MCF 10A (cell line): ENCODE results near the gene ANO1. TPM values are rescaled to one million over a fixed set of nuclear protein-coding genes. Genes with fewer than 3 reads are reported as not detected.
A peak's percentile ranks its signal among the peaks of the same experiment; 100 is the strongest.

Experiments used
- BruUV-seq: library from RNA; stranded (reverse); fragments of 400-500 nt; replicated peaks from 2 replicates; lab custom pipeline; 2021; lab: Mats Ljungman, UMichigan
- CTCF ChIA-PET: fragments of 300-600 bp; sonication (Branson Sonifier 250); formaldehyde crosslinking; extraction: SDS; loops from one replicate; lab custom pipeline; 2021; ENCODE audit warnings: antibody characterized with exemption, inconsistent platforms; lab: Yijun Ruan, JAX
- POLR2A ChIA-PET: fragments of 300-600, 350-650 bp; sonication (Branson Sonifier 250); formaldehyde crosslinking; extraction: SDS; loops from one replicate; lab custom pipeline; 2020; ENCODE audit warnings: antibody characterized with exemption, inconsistent platforms; lab: Yijun Ruan, JAX
- DNase-seq: peaks from one replicate; pipeline ENCODE4 v3.0.0-alpha.2; 2018; ENCODE audit not compliant: unreplicated experiment
- H3K27ac Mint-ChIP-seq: one replicate; pipeline ENCODE4 v1.8.0; 2022; ENCODE audit warnings: mild to moderate bottlenecking, low read depth, mixed read lengths; ENCODE audit not compliant: unreplicated experiment
- H3K27me3 Mint-ChIP-seq: one replicate; pipeline ENCODE4 v1.8.0; 2022; ENCODE audit warnings: mixed read lengths; ENCODE audit not compliant: insufficient read depth, unreplicated experiment
- H3K36me3 Mint-ChIP-seq: one replicate; pipeline ENCODE4 v1.8.0; 2022; ENCODE audit warnings: mild to moderate bottlenecking, moderate library complexity, mixed read lengths; ENCODE audit not compliant: insufficient read depth, unreplicated experiment
- H3K4me1 Mint-ChIP-seq: one replicate; pipeline ENCODE4 v1.8.0; 2022; ENCODE audit warnings: mixed read lengths; ENCODE audit not compliant: insufficient read depth, unreplicated experiment
- H3K4me3 Mint-ChIP-seq: one replicate; pipeline ENCODE4 v1.8.0; 2022; ENCODE audit warnings: mild to moderate bottlenecking, moderate library complexity, mixed read lengths; ENCODE audit not compliant: unreplicated experiment
- H3K9me3 Mint-ChIP-seq: one replicate; pipeline ENCODE4 v1.8.0; 2022; ENCODE audit warnings: mixed read lengths; ENCODE audit not compliant: unreplicated experiment
- CTCF ChIP-seq: fragments of 200-600 bp; IDR thresholded peaks from one replicate; pipeline ENCODE4 v1.8.0; 2022; ENCODE audit warnings: antibody characterized with exemption, mild to moderate bottlenecking; ENCODE audit not compliant: unreplicated experiment
- intact Hi-C: fragments of 100-400 bp; cut with micrococcal nuclease; formaldehyde crosslinking; loops from 2 replicates; pipeline ENCODE4 v1.14.1; 2022
- total RNA-seq: library from RNA; stranded (reverse); gene quantifications from 2 replicates; pipeline ENCODE4 v1.2.3, GENCODE V29; 2022

The ANO1 gene
- total RNA-seq, 1 experiment from 2014 or later = not detected

GRCh38 chr11:70205049-70205725, 127.1 kb downstream of the ANO1 start:
- DNase-seq = no peak

GRCh38 chr11:70205766-70206165, 127.6 kb downstream of the ANO1 start:
- ChIA-PET CTCF (interaction anchor here (0.6 kb wide), 1 partner anchor 8 kb away, joined by 3 read pairs; no protein-coding TSS in a partner anchor), POLR2A (interaction anchor here (3.0 to 5.0 kb wide), 2 partner anchors 27 to 65 kb away, joined by 21 to 34 read pairs; partner anchors contain the start of gene PPFIA1)
- Mint-ChIP-seq H3K4me3 (peak overlapping the region; percentile 83), H3K36me3 (peaks cover 63% of the 10 kb centered on the region), H3K27me3 (no peaks in the 10 kb centered on the region), H3K9me3 (no peaks in the 10 kb centered on the region), H3K4me1 (peaks cover 43% of the 10 kb centered on the region), H3K27ac (peak overlapping the region; percentile 31)
- no peak for TF ChIP-seq CTCF
- DNase-seq = no peak
- BruUV-seq = no TSS peak
- intact Hi-C loops = no loop called here

More at GRCh38 chr11:70205049-70205725, 127.1 kb downstream of the ANO1 start:
- Mint-ChIP-seq H3K36me3 (peaks cover 57% of the 10 kb centered on the region), H3K27me3 (no peaks in the 10 kb centered on the region), H3K4me3 (peak overlapping the region; percentile 83), H3K4me1 (peaks cover 41% of the 10 kb centered on the region), H3K27ac (peak overlapping the region; percentile 83), H3K9me3 (no peaks in the 10 kb centered on the region)
- POLR2A ChIA-PET = interaction anchor here (0.6 to 5.0 kb wide), 8 partner anchors 15 to 530 kb away, joined by 3 to 34 read pairs (median 5); partner anchors contain the start of genes LTO1 and PPFIA1
- CTCF ChIA-PET = interaction anchor here (0.6 to 1.3 kb wide), 7 partner anchors 7 to 290 kb away, joined by 3 to 4 read pairs (median 3); partner anchors contain the start of gene PPFIA1
- intact Hi-C loops = no loop called here
- no TSS peak for BruUV-seq
- TF ChIP-seq CTCF = no peak

GRCh38 chr11:70206226-70206981, 128.3 kb downstream of the ANO1 start:
- Mint-ChIP-seq H3K9me3 (no peaks in the 10 kb centered on the region), H3K36me3 (peaks cover 64% of the 10 kb centered on the region), H3K27me3 (no peaks in the 10 kb centered on the region), H3K27ac (no peak overlapping the region), H3K4me1 (peaks cover 43% of the 10 kb centered on the region), H3K4me3 (no peak overlapping the region)
- no TSS peak for BruUV-seq
- POLR2A ChIA-PET = interaction anchor here (0.7 to 5.0 kb wide), 2 partner anchors 10 to 64 kb away, joined by 3 to 34 read pairs; partner anchors contain the start of gene PPFIA1
- CTCF ChIA-PET = interaction anchor here (1.1 kb wide), 1 partner anchor 297 kb away, joined by 4 read pairs; no protein-coding TSS in a partner anchor
- intact Hi-C loops = no loop called here
- no peak for TF ChIP-seq CTCF
- DNase-seq = no peak

- ChIA-PET CTCF (interaction anchor here (1.1 kb wide), 1 partner anchor 297 kb away, joined by 4 read pairs; no protein-coding TSS in a partner anchor), POLR2A (interaction anchor here (0.7 kb wide), 1 partner anchor 11 kb away, joined by 3 read pairs; no protein-coding TSS in a partner anchor)
- H3K27ac Mint-ChIP-seq = peak overlapping the region; percentile 61
- peaks cover 38% of the 10 kb centered on the region for H3K4me1 Mint-ChIP-seq
- no TSS peak for BruUV-seq
- no peak for TF ChIP-seq CTCF
- H3K27me3 Mint-ChIP-seq = no peaks in the 10 kb centered on the region
- no peak for DNase-seq
- intact Hi-C loops = no loop called here
- H3K9me3 Mint-ChIP-seq = no peaks in the 10 kb centered on the region
- H3K4me3 Mint-ChIP-seq = no peak overlapping the region
- H3K36me3 Mint-ChIP-seq = peaks cover 64% of the 10 kb centered on the region
These were observed 128.9 kb downstream of the ANO1 start for GRCh38 chr11:70206982-70207376.
